HG02759 (cell line): ENCODE results near the gene SMPD2.
A peak's percentile ranks its signal among the peaks of the same experiment; 100 is the strongest.

Experiments used
- ATAC-seq: cut with Tn5 transposase; IDR thresholded peaks from one replicate; pipeline ENCODE4 v1.9.1; 2021; ENCODE audit warnings: mild to moderate bottlenecking, moderate library complexity; ENCODE audit not compliant: unreplicated experiment

The SMPD2 gene

DNA sequence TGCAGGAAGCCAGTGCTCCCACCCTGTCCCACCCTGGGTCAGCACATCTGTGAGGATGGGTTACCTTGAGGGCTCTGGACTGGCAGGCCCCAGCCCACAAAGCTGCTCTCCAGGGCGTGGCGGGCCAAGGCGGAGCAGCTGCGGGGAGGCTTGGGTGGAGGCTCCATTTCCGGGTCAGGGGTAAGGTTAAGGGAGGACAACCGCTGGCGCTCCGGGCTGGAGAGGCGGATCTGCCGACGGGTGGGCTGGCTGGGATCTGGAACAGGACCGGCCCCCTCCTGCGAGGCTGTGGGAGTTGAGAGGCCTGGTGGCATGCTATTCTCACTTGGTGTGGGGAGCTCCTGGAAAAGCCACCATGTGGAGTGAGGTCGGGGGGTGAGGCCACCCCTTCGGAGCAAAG is 5.5 kb downstream of the SMPD2 start:
- ATAC-seq, result no peak

DNA sequence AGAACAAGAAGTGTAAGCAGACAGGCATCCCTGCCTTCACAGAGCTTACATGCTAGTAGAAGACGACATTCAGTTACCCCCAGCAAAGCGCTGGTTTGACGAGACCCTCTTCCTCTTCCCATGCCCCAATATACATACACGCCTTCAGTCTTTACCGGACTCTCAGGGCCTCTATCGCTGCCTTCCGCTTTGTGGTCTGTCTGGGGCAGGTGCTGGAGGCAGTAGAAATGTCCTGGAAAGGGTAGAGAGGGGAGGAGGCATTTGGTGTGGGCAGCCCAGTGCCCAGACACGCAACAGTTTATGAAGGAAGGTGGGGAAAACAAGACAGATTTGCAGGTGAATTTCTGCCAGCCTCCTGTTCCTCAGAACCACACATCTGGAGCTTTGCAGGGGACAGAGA is 6.0 kb downstream of the SMPD2 start:
- no peak for ATAC-seq

DNA sequence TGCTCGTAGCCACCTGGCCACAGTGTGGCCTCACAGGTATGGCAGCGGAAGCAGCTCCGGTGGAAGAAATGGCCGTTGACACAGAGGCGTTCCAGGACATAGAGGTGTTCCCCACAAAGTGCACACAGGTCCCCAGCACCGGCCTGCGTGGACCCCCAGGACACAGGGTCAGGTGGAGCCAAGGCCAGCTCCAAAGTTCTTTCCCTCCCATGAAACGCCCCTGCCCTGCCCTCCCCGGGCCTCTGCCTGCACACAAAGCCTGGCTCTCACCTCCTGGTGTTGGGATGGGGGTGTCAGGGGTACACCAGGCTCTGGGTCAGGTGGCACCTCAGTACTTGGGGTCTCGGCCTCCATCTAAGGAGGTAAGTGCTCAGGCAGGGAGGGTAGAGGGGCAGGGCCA is 6.6 kb downstream of the SMPD2 start:
- ATAC-seq, result no peak

GRCh38 chr6:109447878-109448555 is 7.5 kb downstream of the SMPD2 start:
- ATAC-seq, result no peak

- no peak for ATAC-seq
Observed at GRCh38 chr6:109448615-109449014, 8.1 kb downstream of the SMPD2 start.

- ATAC-seq, result no peak
Observed at GRCh38 chr6:109449064-109449794, 8.7 kb downstream of the SMPD2 start.

- no peak for ATAC-seq
Observed at GRCh38 chr6:109449795-109450673, 9.5 kb downstream of the SMPD2 start.

DNA sequence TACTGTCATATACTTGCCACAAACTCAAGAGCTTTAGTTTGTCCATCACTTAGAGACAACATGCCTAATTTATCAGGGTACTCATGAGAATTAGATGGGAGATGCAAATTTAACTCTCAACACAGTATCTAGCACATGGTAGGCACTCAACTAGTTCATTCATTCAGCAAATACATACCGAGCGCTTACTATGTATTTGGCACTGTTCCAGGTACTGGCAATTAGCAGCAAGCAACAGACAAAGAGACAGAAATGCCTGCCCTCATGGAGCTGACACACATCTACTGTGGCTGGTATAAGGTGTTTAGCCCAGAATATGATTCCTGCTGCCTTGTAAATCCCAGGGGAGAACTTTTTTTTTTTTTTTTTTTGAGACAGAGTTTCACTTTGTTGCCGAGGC is 10.3 kb downstream of the SMPD2 start:
- no peak for ATAC-seq

DNA sequence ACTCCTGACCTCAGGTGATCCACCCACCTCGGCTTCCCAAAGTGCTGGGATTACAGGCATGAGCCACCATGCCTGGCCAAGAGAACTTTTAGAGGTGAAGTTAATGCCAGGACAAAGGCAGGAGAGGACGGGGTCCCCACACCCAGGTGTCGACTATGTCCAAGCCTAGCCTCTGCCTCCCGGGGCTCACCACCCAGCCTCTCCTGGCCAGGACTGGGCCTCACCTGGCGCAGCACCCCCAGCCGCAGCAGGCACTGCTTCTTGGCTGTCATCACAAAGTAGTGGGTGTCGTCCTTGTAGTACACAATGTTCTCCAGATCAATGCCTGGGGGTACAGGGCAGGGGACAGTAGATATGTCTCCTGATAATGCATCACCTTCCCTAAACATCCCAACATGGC is 10.9 kb downstream of the SMPD2 start:
- ATAC-seq, result no peak

DNA sequence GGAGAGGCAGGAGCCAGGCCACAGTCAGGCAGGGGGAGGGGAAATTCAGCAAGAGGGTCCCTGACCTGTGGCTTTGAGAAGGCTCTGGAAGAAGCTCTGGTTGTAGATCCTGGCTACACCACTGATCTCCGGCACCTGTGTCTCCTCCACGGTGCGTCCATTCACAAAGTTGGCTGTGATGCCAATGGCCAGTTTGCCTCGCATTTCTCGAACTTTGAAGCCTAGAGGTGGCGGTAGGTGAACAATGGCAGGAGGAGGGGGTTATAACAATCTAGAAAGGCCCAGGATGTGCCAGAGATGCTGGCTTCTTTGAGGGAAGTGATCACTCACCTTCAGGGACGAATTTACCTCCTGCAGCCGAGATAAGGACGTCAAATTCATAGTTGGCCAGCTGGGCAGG is 11.7 kb downstream of the SMPD2 start:
- ATAC-seq, result no peak

DNA sequence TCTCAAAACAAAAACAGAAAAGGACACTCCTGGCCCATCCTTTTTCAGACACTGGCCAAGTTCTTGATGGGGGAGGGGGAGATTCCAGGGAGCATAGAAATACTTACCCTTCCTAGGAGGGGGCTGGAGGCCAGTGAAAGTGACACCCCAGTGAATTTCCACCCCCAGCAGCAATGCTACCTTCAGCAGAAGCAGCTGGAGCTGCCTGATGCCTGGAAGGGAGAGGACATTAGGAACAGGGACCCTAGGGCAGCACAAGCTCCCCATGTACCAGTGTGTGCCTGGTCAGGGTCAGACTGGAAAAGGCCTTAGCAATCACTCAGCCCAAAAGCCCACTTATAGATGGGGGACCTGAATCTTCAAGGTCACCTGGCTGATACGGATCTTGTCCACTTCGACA is 12.6 kb downstream of the SMPD2 start:
- ATAC-seq, result no peak

GRCh38 chr6:109453594-109454495 is 13.3 kb downstream of the SMPD2 start:
- no peak for ATAC-seq

GRCh38 chr6:109454496-109455436 is 14.2 kb downstream of the SMPD2 start:
- peak; percentile 36 for ATAC-seq

GRCh38 chr6:109455437-109456110 is 15.1 kb downstream of the SMPD2 start, which contains the start of gene MICAL1:
TSS of gene MICAL1 (minus strand) at chr6:109455772. CDS start at chr6:109454196, 1,576 bp downstream.
- peak; percentile 60 for ATAC-seq

GRCh38 chr6:109456111-109456583 is 15.6 kb downstream of the SMPD2 start:
- peak; percentile 4 for ATAC-seq

- no peak for ATAC-seq
Observed at GRCh38 chr6:109456710-109457561, 16.4 kb downstream of the SMPD2 start.

GRCh38 chr6:109457562-109457996 is 17.1 kb downstream of the SMPD2 start:
- no peak for ATAC-seq
